ENCODE results near the gene TBC1D30. TPM values are rescaled to one million over a fixed set of nuclear protein-coding genes. Genes with fewer than 3 reads are reported as not detected.

TBC1D30 gene
- total RNA-seq, 1 donor: 0.72 TPM

- no peak for TF ChIP-seq CTCF (IDR thresholded peaks at IDR 0.05; ENCODE audit: extremely low read depth, low read depth, low read length)
- peaks cover 77% of the 10 kb centered on the region for H3K27me3 ChIP-seq (ENCODE audit: insufficient read depth, low read length)
These were observed 43.7 kb upstream of the TBC1D30 start for GRCh38 chr12:64780531-64781279.

GRCh38 chr12:64781280-64782190 is 42.9 kb upstream of the TBC1D30 start:
- H3K4me2 ChIP-seq (ENCODE audit: insufficient read depth, low read length): peak overlapping the region; percentile 57
- no peak for TF ChIP-seq CTCF (IDR thresholded peaks at IDR 0.05; ENCODE audit: extremely low read depth, low read depth, low read length)
- no peak overlapping the region for H3K27ac ChIP-seq (ENCODE audit: low read depth, low read length)

More at GRCh38 chr12:64780531-64781279, 43.7 kb upstream of the TBC1D30 start:
- peak overlapping the region; percentile 22 for H2AFZ ChIP-seq (ENCODE audit: low read length)
- no peaks in the 10 kb centered on the region for H3K4me1 ChIP-seq (ENCODE audit: insufficient read depth, low read length)
- H3K4me3 ChIP-seq (ENCODE audit: insufficient read depth, low read length): peak overlapping the region; percentile 52
- peaks cover under 1% of the 10 kb centered on the region for H3K9me3 ChIP-seq (ENCODE audit: low read depth, low read length)
- H3K27ac ChIP-seq (ENCODE audit: low read depth, low read length): no peak overlapping the region
- H3K36me3 ChIP-seq (ENCODE audit: insufficient read depth, low read length): no peaks in the 10 kb centered on the region
- H3K4me2 ChIP-seq (ENCODE audit: insufficient read depth, low read length): peak overlapping the region; percentile 57
- no peaks in the 10 kb centered on the region for H3K79me2 ChIP-seq (ENCODE audit: insufficient read depth, low read length)
- H4K20me1 ChIP-seq (ENCODE audit: insufficient read depth, low read length): no peaks in the 10 kb centered on the region
- peak; percentile 85 for DNase-seq (ENCODE audit: insufficient read length, low spot score, missing footprints)

GRCh38 chr12:64782191-64782876 is 42.1 kb upstream of the TBC1D30 start:
- no peaks in the 10 kb centered on the region for H3K79me2 ChIP-seq (ENCODE audit: insufficient read depth, low read length)
- H3K4me3 ChIP-seq (ENCODE audit: insufficient read depth, low read length): no peak overlapping the region
- no peaks in the 10 kb centered on the region for H3K4me1 ChIP-seq (ENCODE audit: insufficient read depth, low read length)
- no peaks in the 10 kb centered on the region for H3K36me3 ChIP-seq (ENCODE audit: insufficient read depth, low read length)
- H4K20me1 ChIP-seq (ENCODE audit: insufficient read depth, low read length): no peaks in the 10 kb centered on the region
- TF ChIP-seq CTCF (IDR thresholded peaks at IDR 0.05; ENCODE audit: extremely low read depth, low read depth, low read length): no peak
- no peak for DNase-seq (ENCODE audit: insufficient read length, low spot score, missing footprints)
- peaks cover 74% of the 10 kb centered on the region for H3K27me3 ChIP-seq (ENCODE audit: insufficient read depth, low read length)
- no peak overlapping the region for H3K27ac ChIP-seq (ENCODE audit: low read depth, low read length)
- no peaks in the 10 kb centered on the region for H3K9me3 ChIP-seq (ENCODE audit: low read depth, low read length)
- no peak overlapping the region for H2AFZ ChIP-seq (ENCODE audit: low read length)
- H3K4me2 ChIP-seq (ENCODE audit: insufficient read depth, low read length): no peak overlapping the region

More at GRCh38 chr12:64781280-64782190, 42.9 kb upstream of the TBC1D30 start:
- H3K4me3 ChIP-seq (ENCODE audit: insufficient read depth, low read length): no peak overlapping the region
- no peaks in the 10 kb centered on the region for H3K79me2 ChIP-seq (ENCODE audit: insufficient read depth, low read length)
- no peak overlapping the region for H2AFZ ChIP-seq (ENCODE audit: low read length)
- no peaks in the 10 kb centered on the region for H3K9me3 ChIP-seq (ENCODE audit: low read depth, low read length)
- no peaks in the 10 kb centered on the region for H3K4me1 ChIP-seq (ENCODE audit: insufficient read depth, low read length)
- H3K36me3 ChIP-seq (ENCODE audit: insufficient read depth, low read length): no peaks in the 10 kb centered on the region
- H4K20me1 ChIP-seq (ENCODE audit: insufficient read depth, low read length): no peaks in the 10 kb centered on the region
- peaks cover 80% of the 10 kb centered on the region for H3K27me3 ChIP-seq (ENCODE audit: insufficient read depth, low read length)
- DNase-seq (ENCODE audit: insufficient read length, low spot score, missing footprints): peak; percentile 27
